GM23338 (cell line): ENCODE measurements around the gene ARL15. TPM values are rescaled to one million over a fixed set of nuclear protein-coding genes. Genes with fewer than 3 reads are reported as not detected.
A peak's percentile ranks its signal among the peaks of the same experiment; 100 is the strongest.

ENCODE experiments used
- ATAC-seq: fragments of 200-7000 bp; cut with Tn5 transposase; 3 replicates; pipeline ENCODE4 v1.9.1; 2020
- DNase-seq: peaks from one replicate; pipeline ENCODE4 v3.0.0-alpha.2; 2015; ENCODE audit warnings: low spot score
- H2AFZ ChIP-seq: fragments of 200-600 bp; sonication (generic); 2 replicates; pipeline ENCODE4 v1.8.0; 2016; ENCODE audit warnings: antibody characterized with exemption, mild to moderate bottlenecking, moderate library complexity
- H3F3A ChIP-seq: fragments of 200-600 bp; sonication (generic); replicated peaks from 2 replicates; pipeline ENCODE4 v1.8.0; 2017; ENCODE audit warnings: antibody characterized with exemption, mixed run types, low read depth
- H3K27ac ChIP-seq: fragments of 200-600 bp; sonication (generic); 2 replicates; pipeline ENCODE4 v1.6.1; 2016; ENCODE audit warnings: low read depth
- H3K27me3 ChIP-seq: fragments of 200-600 bp; sonication (generic); 2 replicates; pipeline ENCODE4 v1.8.0; 2016; ENCODE audit warnings: mild to moderate bottlenecking, mixed run types, moderate library complexity; ENCODE audit not compliant: insufficient read depth
- H3K36me3 ChIP-seq: fragments of 200-600 bp; sonication (generic); 2 replicates; pipeline ENCODE4 v1.8.0; 2016; ENCODE audit warnings: mild to moderate bottlenecking; ENCODE audit not compliant: insufficient read depth
- H3K4me1 ChIP-seq: fragments of 200-600 bp; sonication (generic); 2 replicates; pipeline ENCODE4 v1.8.0; 2016; ENCODE audit warnings: mild to moderate bottlenecking, moderate library complexity; ENCODE audit not compliant: insufficient read depth
- H3K4me2 ChIP-seq: fragments of 200-600 bp; sonication (generic); 2 replicates; pipeline ENCODE4 v1.7.1; 2017; ENCODE audit warnings: mixed run types
- H3K4me3 ChIP-seq: fragments of 200-600 bp; sonication (generic); 2 replicates; pipeline ENCODE4 v1.6.1; 2016; ENCODE audit warnings: mixed run types
- H3K79me2 ChIP-seq: fragments of 200-600 bp; sonication (generic); replicated peaks from 2 replicates; pipeline ENCODE4 v1.8.0; 2017; ENCODE audit warnings: mild to moderate bottlenecking; ENCODE audit not compliant: insufficient read depth
- H3K9me2 ChIP-seq: fragments of 200-600 bp; sonication (generic); 2 replicates; pipeline ENCODE4 v1.8.0; 2017; ENCODE audit not compliant: insufficient read depth
- H4K20me1 ChIP-seq: fragments of 200-600 bp; sonication (generic); replicated peaks from 2 replicates; pipeline ENCODE4 v1.8.0; 2017; ENCODE audit warnings: mild to moderate bottlenecking; ENCODE audit not compliant: insufficient read depth
- H3K27ac Mint-ChIP-seq: 2 replicates; pipeline ENCODE4 v1.8.0; 2020; ENCODE audit warnings: inconsistent platforms, mild to moderate bottlenecking, moderate library complexity, mixed read lengths
- H3K27me3 Mint-ChIP-seq: 3 replicates; pipeline ENCODE4 v1.8.0; 2022; ENCODE audit warnings: low read depth, mild to moderate bottlenecking, moderate library complexity, mixed read lengths, inconsistent platforms; ENCODE audit not compliant: insufficient read depth, poor library complexity
- H3K36me3 Mint-ChIP-seq: 3 replicates; pipeline ENCODE4 v1.8.0; 2021; ENCODE audit warnings: low read depth, mild to moderate bottlenecking, inconsistent platforms, moderate library complexity, mixed read lengths
- H3K4me1 Mint-ChIP-seq: 3 replicates; pipeline ENCODE4 v1.8.0; 2020; ENCODE audit warnings: mild to moderate bottlenecking, inconsistent platforms, mixed read lengths
- H3K4me3 Mint-ChIP-seq: 3 replicates; pipeline ENCODE4 v1.8.0; 2021; ENCODE audit warnings: moderate library complexity, mild to moderate bottlenecking, inconsistent platforms, mixed read lengths
- H3K9me3 Mint-ChIP-seq: 3 replicates; pipeline ENCODE4 v1.8.0; 2020; ENCODE audit warnings: moderate library complexity, mild to moderate bottlenecking, inconsistent platforms, mixed read lengths
- CREB1 ChIP-seq: fragments of 250-450 bp; sonication (Bioruptor Pico); IDR thresholded peaks from 2 replicates; pipeline ENCODE4 v1.5.0; 2020; ENCODE audit warnings: low read depth, mild to moderate bottlenecking, moderate library complexity
- EZH2 ChIP-seq: fragments of 200-600 bp; sonication (generic); IDR thresholded peaks from one replicate; pipeline ENCODE4 v1.8.0; 2017; ENCODE audit warnings: antibody characterized with exemption, mild to moderate bottlenecking, low read depth; ENCODE audit not compliant: unreplicated experiment
- EZH2phosphoT487 ChIP-seq: fragments of 200-600 bp; sonication (generic); IDR thresholded peaks from one replicate; pipeline ENCODE4 v1.8.1; 2018; ENCODE audit warnings: antibody characterized with exemption; ENCODE audit not compliant: unreplicated experiment
- JUNB ChIP-seq: IDR thresholded peaks from one replicate; pipeline ENCODE4 v1.6.1; 2016; ENCODE audit warnings: antibody characterized with exemption; ENCODE audit not compliant: unreplicated experiment
- NANOG ChIP-seq: IDR thresholded peaks from 2 replicates; pipeline ENCODE4 v1.6.1; 2016; ENCODE audit warnings: antibody characterized with exemption, borderline replicate concordance
- POLR2AphosphoS5 ChIP-seq: IDR thresholded peaks from 2 replicates; pipeline ENCODE4 v1.6.1; 2016; ENCODE audit warnings: antibody characterized with exemption, low read depth
- STAT1 ChIP-seq: IDR thresholded peaks from one replicate; pipeline ENCODE4 v1.6.1; 2016; ENCODE audit warnings: antibody characterized with exemption; ENCODE audit not compliant: unreplicated experiment
- ZNF114 ChIP-seq: fragments of 250-450 bp; sonication (Bioruptor Pico); IDR thresholded peaks from 2 replicates; pipeline ENCODE4 v1.5.0; 2020; ENCODE audit warnings: mild to moderate bottlenecking, moderate library complexity
- ZNF331 ChIP-seq: fragments of 250-450 bp; sonication (Bioruptor Pico); IDR thresholded peaks from 2 replicates; pipeline ENCODE4 v1.5.0; 2020; ENCODE audit warnings: low read depth, mild to moderate bottlenecking, moderate library complexity
- polyA plus RNA-seq: library from polyadenylated mRNA; unstranded; fragments of >200 nt; fragmentation: Nextera tagmentation; extraction: Ambion mirVana; gene quantifications from 2 replicates; pipeline ENCODE4 v1.2.1, GENCODE V29; 2016
- total RNA-seq: library from RNA; depleted of rRNA; stranded (reverse); fragments of >200 nt; shearing (Covaris generic); gene quantifications from 2 replicates; pipeline ENCODE4 v1.2.3, GENCODE V29; 2014
- TF ChIP-seq, protein P1 (sequence below): fragments of 250-450 bp; sonication (Bioruptor Pico); IDR thresholded peaks from 2 replicates; pipeline ENCODE4 v1.5.0; 2020; ENCODE audit warnings: mild to moderate bottlenecking, moderate library complexity
- TF ChIP-seq, protein P2 (sequence below): IDR thresholded peaks from one replicate; pipeline ENCODE4 v1.6.1; 2018; ENCODE audit warnings: antibody characterized with exemption; ENCODE audit not compliant: unreplicated experiment
- TF ChIP-seq, protein P3 (sequence below), 2 experiments: fragments of 200-600 bp in 1 of 2; sonication (generic) in 1 of 2; conservative IDR thresholded peaks; 2 replicates each; pipeline versions ENCODE4 v1.5.1 to v1.6.1; 2016 to 2017; ENCODE audit warnings: antibody characterized with exemption in 2 of 2, low read depth in 2 of 2, mild to moderate bottlenecking in 2 of 2, moderate library complexity in 1 of 2
- TF ChIP-seq, protein P4 (sequence below): IDR thresholded peaks from 2 replicates; pipeline ENCODE4 v1.6.1; 2016; ENCODE audit warnings: antibody characterized with exemption

ARL15 gene
- total and polyA plus RNA-seq, 2 experiments from 2014 or later: 13.0 to 54.0 TPM

DNA sequence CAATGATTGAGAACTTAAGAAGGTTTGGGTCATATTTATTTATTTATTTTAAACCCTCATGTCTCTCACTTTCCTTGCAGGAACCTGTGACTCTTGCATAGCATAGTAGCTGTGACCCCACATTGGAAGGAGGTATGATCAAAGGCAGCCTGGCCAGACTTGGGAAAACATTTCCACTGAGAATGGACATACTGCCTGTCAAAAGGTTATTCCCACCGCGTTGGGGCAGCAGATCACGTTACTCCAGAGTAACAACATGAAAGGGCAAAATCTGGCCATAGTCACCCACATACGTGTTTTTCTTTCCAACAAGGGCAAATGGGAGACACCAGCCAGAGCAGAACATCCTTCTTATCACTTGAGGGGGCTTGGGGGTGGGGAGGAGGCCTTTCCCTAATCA, 95.7 kb downstream of the ARL15 start:
- H3F3A ChIP-seq: no peaks in the 10 kb centered on the region
- Mint-ChIP-seq H3K36me3 (no peaks in the 10 kb centered on the region), H3K27me3 (peaks cover 4% of the 10 kb centered on the region), H3K4me3 (no peak overlapping the region), H3K9me3 (no peaks in the 10 kb centered on the region), H3K4me1 (peaks cover 64% of the 10 kb centered on the region), H3K27ac (0 out of 2 replicates have a peak overlapping the region, but pooled peaks have one; percentile 50)
- H4K20me1 ChIP-seq: no peaks in the 10 kb centered on the region
- DNase-seq (no peak), ATAC-seq (no peak)
- H3K27me3 ChIP-seq: no peaks in the 10 kb centered on the region
- H3K4me1 ChIP-seq: peaks cover 65% of the 10 kb centered on the region
- H3K36me3 ChIP-seq: no peaks in the 10 kb centered on the region
- peak overlapping the region; percentile 56 for H3K4me2 ChIP-seq
- H3K79me2 ChIP-seq: peaks cover 37% of the 10 kb centered on the region
- no peak overlapping the region for H3K4me3 ChIP-seq
- TF ChIP-seq, protein P1, sequence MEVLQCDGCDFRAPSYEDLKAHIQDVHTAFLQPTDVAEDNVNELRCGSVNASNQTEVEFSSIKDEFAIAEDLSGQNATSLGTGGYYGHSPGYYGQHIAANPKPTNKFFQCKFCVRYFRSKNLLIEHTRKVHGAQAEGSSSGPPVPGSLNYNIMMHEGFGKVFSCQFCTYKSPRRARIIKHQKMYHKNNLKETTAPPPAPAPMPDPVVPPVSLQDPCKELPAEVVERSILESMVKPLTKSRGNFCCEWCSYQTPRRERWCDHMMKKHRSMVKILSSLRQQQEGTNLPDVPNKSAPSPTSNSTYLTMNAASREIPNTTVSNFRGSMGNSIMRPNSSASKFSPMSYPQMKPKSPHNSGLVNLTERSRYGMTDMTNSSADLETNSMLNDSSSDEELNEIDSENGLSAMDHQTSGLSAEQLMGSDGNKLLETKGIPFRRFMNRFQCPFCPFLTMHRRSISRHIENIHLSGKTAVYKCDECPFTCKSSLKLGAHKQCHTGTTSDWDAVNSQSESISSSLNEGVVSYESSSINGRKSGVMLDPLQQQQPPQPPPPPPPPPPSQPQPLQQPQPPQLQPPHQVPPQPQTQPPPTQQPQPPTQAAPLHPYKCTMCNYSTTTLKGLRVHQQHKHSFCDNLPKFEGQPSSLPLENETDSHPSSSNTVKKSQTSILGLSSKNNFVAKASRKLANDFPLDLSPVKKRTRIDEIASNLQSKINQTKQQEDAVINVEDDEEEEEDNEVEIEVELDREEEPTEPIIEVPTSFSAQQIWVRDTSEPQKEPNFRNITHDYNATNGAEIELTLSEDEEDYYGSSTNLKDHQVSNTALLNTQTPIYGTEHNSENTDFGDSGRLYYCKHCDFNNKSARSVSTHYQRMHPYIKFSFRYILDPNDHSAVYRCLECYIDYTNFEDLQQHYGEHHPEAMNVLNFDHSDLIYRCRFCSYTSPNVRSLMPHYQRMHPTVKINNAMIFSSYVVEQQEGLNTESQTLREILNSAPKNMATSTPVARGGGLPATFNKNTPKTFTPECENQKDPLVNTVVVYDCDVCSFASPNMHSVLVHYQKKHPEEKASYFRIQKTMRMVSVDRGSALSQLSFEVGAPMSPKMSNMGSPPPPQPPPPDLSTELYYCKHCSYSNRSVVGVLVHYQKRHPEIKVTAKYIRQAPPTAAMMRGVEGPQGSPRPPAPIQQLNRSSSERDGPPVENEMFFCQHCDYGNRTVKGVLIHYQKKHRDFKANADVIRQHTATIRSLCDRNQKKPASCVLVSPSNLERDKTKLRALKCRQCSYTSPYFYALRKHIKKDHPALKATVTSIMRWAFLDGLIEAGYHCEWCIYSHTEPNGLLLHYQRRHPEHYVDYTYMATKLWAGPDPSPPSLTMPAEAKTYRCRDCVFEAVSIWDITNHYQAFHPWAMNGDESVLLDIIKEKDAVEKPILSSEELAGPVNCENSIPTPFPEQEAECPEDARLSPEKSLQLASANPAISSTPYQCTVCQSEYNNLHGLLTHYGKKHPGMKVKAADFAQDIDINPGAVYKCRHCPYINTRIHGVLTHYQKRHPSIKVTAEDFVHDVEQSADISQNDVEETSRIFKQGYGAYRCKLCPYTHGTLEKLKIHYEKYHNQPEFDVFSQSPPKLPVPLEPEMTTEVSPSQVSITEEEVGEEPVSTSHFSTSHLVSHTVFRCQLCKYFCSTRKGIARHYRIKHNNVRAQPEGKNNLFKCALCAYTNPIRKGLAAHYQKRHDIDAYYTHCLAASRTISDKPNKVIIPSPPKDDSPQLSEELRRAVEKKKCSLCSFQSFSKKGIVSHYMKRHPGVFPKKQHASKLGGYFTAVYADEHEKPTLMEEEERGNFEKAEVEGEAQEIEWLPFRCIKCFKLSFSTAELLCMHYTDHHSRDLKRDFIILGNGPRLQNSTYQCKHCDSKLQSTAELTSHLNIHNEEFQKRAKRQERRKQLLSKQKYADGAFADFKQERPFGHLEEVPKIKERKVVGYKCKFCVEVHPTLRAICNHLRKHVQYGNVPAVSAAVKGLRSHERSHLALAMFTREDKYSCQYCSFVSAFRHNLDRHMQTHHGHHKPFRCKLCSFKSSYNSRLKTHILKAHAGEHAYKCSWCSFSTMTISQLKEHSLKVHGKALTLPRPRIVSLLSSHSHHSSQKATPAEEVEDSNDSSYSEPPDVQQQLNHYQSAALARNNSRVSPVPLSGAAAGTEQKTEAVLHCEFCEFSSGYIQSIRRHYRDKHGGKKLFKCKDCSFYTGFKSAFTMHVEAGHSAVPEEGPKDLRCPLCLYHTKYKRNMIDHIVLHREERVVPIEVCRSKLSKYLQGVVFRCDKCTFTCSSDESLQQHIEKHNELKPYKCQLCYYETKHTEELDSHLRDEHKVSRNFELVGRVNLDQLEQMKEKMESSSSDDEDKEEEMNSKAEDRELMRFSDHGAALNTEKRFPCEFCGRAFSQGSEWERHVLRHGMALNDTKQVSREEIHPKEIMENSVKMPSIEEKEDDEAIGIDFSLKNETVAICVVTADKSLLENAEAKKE (CRISPR knock-in tag): no peak
- TF ChIP-seq, protein P2, sequence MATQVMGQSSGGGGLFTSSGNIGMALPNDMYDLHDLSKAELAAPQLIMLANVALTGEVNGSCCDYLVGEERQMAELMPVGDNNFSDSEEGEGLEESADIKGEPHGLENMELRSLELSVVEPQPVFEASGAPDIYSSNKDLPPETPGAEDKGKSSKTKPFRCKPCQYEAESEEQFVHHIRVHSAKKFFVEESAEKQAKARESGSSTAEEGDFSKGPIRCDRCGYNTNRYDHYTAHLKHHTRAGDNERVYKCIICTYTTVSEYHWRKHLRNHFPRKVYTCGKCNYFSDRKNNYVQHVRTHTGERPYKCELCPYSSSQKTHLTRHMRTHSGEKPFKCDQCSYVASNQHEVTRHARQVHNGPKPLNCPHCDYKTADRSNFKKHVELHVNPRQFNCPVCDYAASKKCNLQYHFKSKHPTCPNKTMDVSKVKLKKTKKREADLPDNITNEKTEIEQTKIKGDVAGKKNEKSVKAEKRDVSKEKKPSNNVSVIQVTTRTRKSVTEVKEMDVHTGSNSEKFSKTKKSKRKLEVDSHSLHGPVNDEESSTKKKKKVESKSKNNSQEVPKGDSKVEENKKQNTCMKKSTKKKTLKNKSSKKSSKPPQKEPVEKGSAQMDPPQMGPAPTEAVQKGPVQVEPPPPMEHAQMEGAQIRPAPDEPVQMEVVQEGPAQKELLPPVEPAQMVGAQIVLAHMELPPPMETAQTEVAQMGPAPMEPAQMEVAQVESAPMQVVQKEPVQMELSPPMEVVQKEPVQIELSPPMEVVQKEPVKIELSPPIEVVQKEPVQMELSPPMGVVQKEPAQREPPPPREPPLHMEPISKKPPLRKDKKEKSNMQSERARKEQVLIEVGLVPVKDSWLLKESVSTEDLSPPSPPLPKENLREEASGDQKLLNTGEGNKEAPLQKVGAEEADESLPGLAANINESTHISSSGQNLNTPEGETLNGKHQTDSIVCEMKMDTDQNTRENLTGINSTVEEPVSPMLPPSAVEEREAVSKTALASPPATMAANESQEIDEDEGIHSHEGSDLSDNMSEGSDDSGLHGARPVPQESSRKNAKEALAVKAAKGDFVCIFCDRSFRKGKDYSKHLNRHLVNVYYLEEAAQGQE: no peak
- TF ChIP-seq, protein P3, sequence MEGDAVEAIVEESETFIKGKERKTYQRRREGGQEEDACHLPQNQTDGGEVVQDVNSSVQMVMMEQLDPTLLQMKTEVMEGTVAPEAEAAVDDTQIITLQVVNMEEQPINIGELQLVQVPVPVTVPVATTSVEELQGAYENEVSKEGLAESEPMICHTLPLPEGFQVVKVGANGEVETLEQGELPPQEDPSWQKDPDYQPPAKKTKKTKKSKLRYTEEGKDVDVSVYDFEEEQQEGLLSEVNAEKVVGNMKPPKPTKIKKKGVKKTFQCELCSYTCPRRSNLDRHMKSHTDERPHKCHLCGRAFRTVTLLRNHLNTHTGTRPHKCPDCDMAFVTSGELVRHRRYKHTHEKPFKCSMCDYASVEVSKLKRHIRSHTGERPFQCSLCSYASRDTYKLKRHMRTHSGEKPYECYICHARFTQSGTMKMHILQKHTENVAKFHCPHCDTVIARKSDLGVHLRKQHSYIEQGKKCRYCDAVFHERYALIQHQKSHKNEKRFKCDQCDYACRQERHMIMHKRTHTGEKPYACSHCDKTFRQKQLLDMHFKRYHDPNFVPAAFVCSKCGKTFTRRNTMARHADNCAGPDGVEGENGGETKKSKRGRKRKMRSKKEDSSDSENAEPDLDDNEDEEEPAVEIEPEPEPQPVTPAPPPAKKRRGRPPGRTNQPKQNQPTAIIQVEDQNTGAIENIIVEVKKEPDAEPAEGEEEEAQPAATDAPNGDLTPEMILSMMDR (conservative IDR thresholded peaks at IDR 0.05; ENCODE audit: low read depth in 2 of 2): no peak
- TF ChIP-seq, protein P4, sequence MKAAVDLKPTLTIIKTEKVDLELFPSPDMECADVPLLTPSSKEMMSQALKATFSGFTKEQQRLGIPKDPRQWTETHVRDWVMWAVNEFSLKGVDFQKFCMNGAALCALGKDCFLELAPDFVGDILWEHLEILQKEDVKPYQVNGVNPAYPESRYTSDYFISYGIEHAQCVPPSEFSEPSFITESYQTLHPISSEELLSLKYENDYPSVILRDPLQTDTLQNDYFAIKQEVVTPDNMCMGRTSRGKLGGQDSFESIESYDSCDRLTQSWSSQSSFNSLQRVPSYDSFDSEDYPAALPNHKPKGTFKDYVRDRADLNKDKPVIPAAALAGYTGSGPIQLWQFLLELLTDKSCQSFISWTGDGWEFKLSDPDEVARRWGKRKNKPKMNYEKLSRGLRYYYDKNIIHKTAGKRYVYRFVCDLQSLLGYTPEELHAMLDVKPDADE: no peak
- TF ChIP-seq NANOG (no peak), JUNB (no peak), CREB1 (CRISPR knock-in tag) (no peak), ZNF114 (CRISPR knock-in tag) (no peak), EZH2 (no peak), ZNF331 (no peak), POLR2AphosphoS5 (no peak), STAT1 (no peak), EZH2phosphoT487 (no peak)
- no peak overlapping the region for H3K27ac ChIP-seq
- H2AFZ ChIP-seq: no peak overlapping the region
- no peaks in the 10 kb centered on the region for H3K9me2 ChIP-seq
